Measurements from ENCODE around the gene RPLP2. TPM values are rescaled to one million over a fixed set of nuclear protein-coding genes. Genes with fewer than 3 reads are reported as not detected.

RPLP2 gene
- total RNA-seq, 1 donor from 2014 or later = 418 TPM

- no peak overlapping the region for H3K4me3 ChIP-seq
- H3K9ac ChIP-seq = no peak overlapping the region
- no peak for TF ChIP-seq EZH2phosphoT487 (IDR thresholded peaks at IDR 0.05)
- no peaks in the 10 kb centered on the region for H3K36me3 ChIP-seq
- H3K79me2 ChIP-seq (ENCODE audit: low read depth) = no peaks in the 10 kb centered on the region
- H2AFZ ChIP-seq (replicated peaks) = no peak overlapping the region
- no peak overlapping the region for H3K27ac ChIP-seq
- Mint-ChIP-seq H3K4me1 (peaks cover 13% of the 10 kb centered on the region), H3K36me3 (peaks cover 2% of the 10 kb centered on the region), H3K27ac (peak overlapping the region; percentile 60), H3K27me3 (ENCODE audit: insufficient read depth, low read depth) (peaks cover 14% of the 10 kb centered on the region), H3K4me3 (peak overlapping the region; percentile 58), H3K9me3 (no peaks in the 10 kb centered on the region)
- peaks cover 28% of the 10 kb centered on the region for H3K4me1 ChIP-seq
- peaks cover 40% of the 10 kb centered on the region for H3F3A ChIP-seq (ENCODE audit: low read depth)
- H3K4me2 ChIP-seq = no peak overlapping the region
- no peaks in the 10 kb centered on the region for H3K9me3 ChIP-seq (ENCODE audit: low read depth)
- H4K20me1 ChIP-seq (ENCODE audit: low read depth) = peaks cover 40% of the 10 kb centered on the region
- DNase-seq (ENCODE audit: low spot score) = no peak
- H3K27me3 ChIP-seq = no peaks in the 10 kb centered on the region
Observed at GRCh38 chr11:788009-788640, 21.6 kb upstream of the RPLP2 start.

- Mint-ChIP-seq H3K4me1 (peaks cover 6% of the 10 kb centered on the region), H3K9me3 (no peaks in the 10 kb centered on the region), H3K36me3 (peaks cover 2% of the 10 kb centered on the region), H3K4me3 (peak overlapping the region; percentile 65), H3K27me3 (ENCODE audit: insufficient read depth, low read depth) (peaks cover 11% of the 10 kb centered on the region), H3K27ac (no peak overlapping the region)
- no peak overlapping the region for H3K27ac ChIP-seq
- no peaks in the 10 kb centered on the region for H3K36me3 ChIP-seq
- H3K79me2 ChIP-seq (ENCODE audit: low read depth) = no peaks in the 10 kb centered on the region
- H3K4me3 ChIP-seq = peak overlapping the region; percentile 19
- no peak overlapping the region for H2AFZ ChIP-seq (replicated peaks)
- peaks cover 30% of the 10 kb centered on the region for H3F3A ChIP-seq (ENCODE audit: low read depth)
- no peak for DNase-seq (ENCODE audit: low spot score)
- TF ChIP-seq EZH2phosphoT487 (IDR thresholded peaks at IDR 0.05) = no peak
- no peak for TF ChIP-seq EZH2 (IDR thresholded peaks at IDR 0.05)
- TF ChIP-seq CTCF (IDR thresholded peaks at IDR 0.05) = no peak
- peaks cover 20% of the 10 kb centered on the region for H3K4me1 ChIP-seq
- peak overlapping the region; percentile 54 for H3K4me2 ChIP-seq
- no peaks in the 10 kb centered on the region for H3K9me3 ChIP-seq (ENCODE audit: low read depth)
- no peak overlapping the region for H3K9ac ChIP-seq
- H4K20me1 ChIP-seq (ENCODE audit: low read depth) = peaks cover 34% of the 10 kb centered on the region
- no peaks in the 10 kb centered on the region for H3K27me3 ChIP-seq
Observed at GRCh38 chr11:788953-789940, 20.5 kb upstream of the RPLP2 start.

- DNase-seq (ENCODE audit: low spot score) = peak; percentile 79
- peak within 1 kb of the TSS; percentile 54 for H3K4me2 ChIP-seq
- H2AFZ ChIP-seq (replicated peaks) = no peak within 1 kb of the TSS
- H3K27me3 Mint-ChIP-seq (ENCODE audit: insufficient read depth, low read depth) = peaks cover 8% of the 10 kb centered on the region
- TF ChIP-seq CTCF (IDR thresholded peaks at IDR 0.05) (no peak), EZH2phosphoT487 (IDR thresholded peaks at IDR 0.05) (no peak), EZH2 (IDR thresholded peaks at IDR 0.05) (no peak)
- no peaks in the 10 kb centered on the region for H3K9me3 ChIP-seq (ENCODE audit: low read depth)
- no peak within 1 kb of the TSS for H3K27ac Mint-ChIP-seq
- H3K27ac ChIP-seq = no peak within 1 kb of the TSS
- H3K4me3 ChIP-seq = peak within 1 kb of the TSS; percentile 19
- H3K4me3 Mint-ChIP-seq = peak within 1 kb of the TSS; percentile 65
- H3K4me1 ChIP-seq = peaks cover 20% of the 10 kb centered on the region
- peaks cover 6% of the 10 kb centered on the region for H3K4me1 Mint-ChIP-seq
- H3K9ac ChIP-seq = no peak within 1 kb of the TSS
- no peaks in the 10 kb centered on the region for H3K9me3 Mint-ChIP-seq
- H3K36me3 Mint-ChIP-seq = peaks cover 2% of the 10 kb centered on the region
- H3K27me3 ChIP-seq = no peaks in the 10 kb centered on the region
- no peaks in the 10 kb centered on the region for H3K36me3 ChIP-seq
- peaks cover 32% of the 10 kb centered on the region for H4K20me1 ChIP-seq (ENCODE audit: low read depth)
- no peaks in the 10 kb centered on the region for H3K79me2 ChIP-seq (ENCODE audit: low read depth)
- H3F3A ChIP-seq (ENCODE audit: low read depth) = peaks cover 26% of the 10 kb centered on the region
Observed at GRCh38 chr11:789943-790342, 19.8 kb upstream of the RPLP2 start, which contains the start of gene CEND1. Gene CEND1, minus strand, starts transcription at chr11:790090. Its CDS starts 1,514 bp downstream, at chr11:788576.

Data from neural progenitor cell (in vitro differentiated cells).